Pulmonary artery endothelial cell (primary cell): ENCODE results near the gene SYNPO2. TPM values are rescaled to one million over a fixed set of nuclear protein-coding genes. Genes with fewer than 3 reads are reported as not detected.
"Not testable (repeated sequence)": the region's sequence is repeated elsewhere in the genome, so short reads cannot be mapped to it uniquely, and the experiment has no call there.

ENCODE experiments used
- DNase-seq: peaks from one replicate; pipeline ENCODE4 v3.0.0-alpha.2; 2011; ENCODE audit warnings: low read depth, low spot score
- total RNA-seq: library from RNA; depleted of rRNA; stranded (reverse); fragments of >200 nt; gene quantifications from 2 replicates; pipeline ENCODE4 v1.2.3, GENCODE V29; 2014

The SYNPO2 gene
- total RNA-seq, 1 donor from 2014 or later, result 0.13 TPM

DNA sequence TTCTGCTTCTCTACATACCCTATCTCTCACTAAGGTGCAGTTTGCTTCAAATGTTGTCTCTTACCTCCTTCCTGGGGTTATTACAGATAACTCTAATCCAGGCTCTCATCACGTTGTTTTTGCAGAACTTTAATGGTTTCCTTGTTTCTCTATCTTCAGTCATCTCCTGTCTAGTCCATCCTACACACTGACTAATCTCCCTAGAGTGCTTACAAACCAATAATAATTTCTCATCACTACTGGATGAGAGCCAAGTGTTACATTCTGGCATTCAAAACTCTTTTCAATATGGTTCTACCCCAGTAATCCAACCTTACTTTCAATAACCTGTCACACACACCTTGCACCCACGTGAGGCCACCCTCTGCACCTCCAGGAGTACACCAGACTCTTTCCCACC is 86.1 kb downstream of the SYNPO2 start:
- no peak for DNase-seq

DNA sequence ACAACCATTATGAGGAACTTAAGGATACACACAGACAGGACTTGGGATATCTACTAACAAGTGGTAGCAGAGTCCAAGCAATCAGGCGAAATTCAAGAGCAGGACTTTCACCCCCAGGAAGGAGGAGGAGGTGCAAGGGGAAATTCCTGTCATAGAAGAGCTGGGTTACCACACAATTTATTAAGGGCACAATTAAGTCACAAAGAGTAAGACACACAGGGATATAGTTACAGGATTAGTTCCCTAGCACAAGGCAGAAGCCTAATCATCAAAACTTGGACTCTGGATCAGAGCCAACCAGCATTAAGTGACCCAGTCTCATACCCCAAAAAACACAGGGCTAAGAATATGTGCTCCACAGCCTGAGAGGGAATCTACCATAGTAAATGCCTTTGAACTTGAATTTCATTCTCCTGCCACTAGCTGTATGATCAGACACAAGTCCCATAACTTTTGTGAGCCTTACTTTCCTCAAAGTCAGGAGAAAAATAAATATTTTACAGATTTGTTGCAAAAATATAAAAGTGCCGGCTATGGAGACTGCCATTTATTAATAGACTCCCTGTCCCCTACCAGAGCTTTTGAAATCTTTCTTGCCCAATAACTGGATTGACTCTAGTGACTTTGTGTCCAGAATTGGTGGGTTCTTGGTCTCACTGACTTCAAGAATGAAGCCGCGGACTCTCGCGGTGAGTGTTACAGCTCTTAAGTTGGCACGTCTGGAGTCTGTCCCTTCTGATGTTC is 87.0 kb downstream of the SYNPO2 start:
- DNase-seq, result no peak

DNA sequence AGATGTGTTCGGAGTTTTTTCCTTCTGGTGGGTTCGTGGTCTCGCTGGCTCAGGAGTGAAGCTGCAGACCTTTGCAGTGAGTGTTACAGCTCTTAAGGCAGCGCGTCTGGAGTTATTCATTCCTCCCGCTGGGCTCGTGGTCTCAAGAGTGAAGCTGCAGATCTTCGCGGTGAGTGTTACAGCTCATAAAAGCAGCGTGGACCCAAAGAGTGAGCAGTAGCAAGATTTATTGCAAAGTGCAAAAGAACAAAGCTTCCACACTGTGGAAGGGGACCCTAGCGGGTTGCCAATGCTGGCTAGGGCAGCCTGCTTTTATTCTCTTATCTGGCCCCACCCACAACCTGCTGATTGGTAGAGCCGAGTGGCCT is 87.5 kb downstream of the SYNPO2 start:
- not testable (repeated sequence) for DNase-seq

DNA sequence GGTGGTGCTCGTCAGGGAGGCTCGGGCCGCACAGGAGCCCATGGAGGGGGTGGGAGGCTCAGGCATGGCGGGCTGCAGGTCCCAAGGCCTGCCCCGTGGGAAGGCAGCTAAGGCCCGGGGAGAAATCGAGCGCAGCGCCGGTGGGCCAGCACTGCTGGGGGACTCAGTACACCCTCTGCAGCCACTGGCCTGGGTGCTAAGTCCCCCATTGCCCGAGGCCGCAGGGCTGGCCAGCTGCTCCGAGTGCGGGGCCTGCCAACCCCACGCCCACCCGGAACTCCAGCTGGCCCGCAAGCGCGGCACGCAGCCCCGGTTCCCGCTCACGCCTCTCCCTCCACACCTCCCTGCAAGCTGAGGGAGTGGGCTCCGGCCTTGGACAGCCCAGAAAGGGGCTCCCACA is 88.4 kb downstream of the SYNPO2 start:
- DNase-seq, result not testable (repeated sequence)

DNA sequence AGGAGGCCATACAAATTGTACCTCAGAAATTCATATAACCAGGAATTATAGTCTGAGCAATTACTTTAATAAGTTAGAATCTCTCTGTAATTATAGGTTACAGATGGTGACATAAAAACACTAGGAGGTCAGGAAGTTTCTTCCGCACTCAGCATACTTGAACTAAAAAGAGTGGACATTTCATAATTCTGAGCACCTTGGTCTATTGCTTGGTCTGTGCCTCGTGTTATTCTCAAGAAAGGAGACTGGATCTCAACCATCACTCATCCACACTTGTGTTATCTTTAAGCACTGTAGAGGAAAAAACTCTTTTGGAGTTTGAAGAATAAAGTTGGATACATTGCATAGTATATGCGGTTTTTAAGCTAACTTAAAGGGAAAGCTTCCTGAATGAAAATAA is 91.1 kb downstream of the SYNPO2 start:
- DNase-seq, result no peak

DNA sequence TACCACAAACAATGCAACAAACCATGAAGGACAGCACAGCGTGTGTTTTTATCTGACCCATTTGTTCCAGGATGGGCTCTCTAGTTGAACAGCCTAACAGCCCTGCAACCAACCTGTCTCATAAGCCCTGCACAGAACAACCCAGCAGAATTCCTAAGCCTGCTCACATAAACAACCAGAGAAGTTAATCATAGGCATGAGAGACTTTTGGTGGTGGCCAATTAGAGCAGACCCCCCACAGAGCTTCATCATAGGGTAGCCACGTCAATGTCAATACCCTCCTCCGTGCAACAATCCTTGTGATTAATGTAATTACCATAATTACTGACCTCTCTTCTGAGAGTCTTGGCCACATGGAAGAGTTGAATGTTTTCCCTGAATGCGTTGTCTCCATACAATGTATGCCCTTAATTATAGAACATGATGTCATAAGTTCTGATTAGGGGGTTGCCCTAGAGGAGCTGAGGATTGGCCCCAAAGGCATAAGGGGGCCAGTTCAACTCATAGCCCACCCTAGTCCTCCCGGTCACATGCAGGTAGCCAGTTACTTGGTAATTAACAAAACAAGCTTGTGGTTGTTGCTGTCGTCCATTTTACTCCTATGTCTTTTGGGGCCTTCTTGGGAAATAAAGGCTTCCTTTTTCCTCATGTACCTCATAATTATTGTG is 92.7 kb downstream of the SYNPO2 start:
- no peak for DNase-seq

DNA sequence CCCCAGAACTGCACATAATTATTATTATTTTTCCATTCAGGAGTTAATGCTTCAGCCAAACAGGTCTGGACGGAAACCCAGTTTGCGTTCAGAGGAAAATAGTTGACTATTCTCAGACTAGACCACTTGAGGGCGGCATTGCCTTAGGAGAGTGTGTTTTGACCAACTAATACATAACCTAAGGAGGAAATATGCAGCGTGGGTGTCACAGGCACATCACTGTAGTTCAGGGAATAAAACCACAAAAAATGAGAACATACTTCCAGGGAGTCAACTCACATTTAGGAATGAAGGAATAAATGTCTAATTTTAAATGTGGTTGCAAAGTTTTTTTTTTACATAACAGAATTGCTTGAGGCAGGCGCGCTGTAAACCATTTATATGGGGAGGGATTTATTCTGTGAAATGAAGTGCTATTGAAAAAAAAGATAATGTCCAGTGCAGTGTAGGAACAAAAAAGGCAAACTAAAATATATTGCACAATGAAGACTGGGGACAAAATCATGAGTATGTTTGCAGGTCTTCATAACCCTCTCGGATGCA is 93.3 kb downstream of the SYNPO2 start:
- DNase-seq, result peak; percentile 30

DNA sequence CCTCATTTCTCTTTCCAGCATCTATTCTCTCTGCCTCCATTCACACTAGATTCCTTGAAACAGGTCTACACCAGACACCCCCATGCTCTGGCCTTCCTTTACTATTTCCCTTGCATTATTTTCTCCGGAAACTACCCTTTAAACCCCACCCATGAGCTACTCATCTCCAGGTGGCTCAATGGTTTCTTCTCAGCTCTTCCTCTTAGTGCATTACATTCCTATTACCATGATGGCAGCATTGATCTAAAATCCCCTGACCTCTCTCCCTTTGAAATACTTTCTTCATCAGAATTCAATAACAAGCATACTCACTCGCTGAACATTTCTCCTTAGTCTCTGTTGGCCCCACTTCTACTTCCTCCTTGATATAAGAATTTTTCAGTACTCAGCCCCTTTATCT is 94.6 kb downstream of the SYNPO2 start:
- no peak for DNase-seq

DNA sequence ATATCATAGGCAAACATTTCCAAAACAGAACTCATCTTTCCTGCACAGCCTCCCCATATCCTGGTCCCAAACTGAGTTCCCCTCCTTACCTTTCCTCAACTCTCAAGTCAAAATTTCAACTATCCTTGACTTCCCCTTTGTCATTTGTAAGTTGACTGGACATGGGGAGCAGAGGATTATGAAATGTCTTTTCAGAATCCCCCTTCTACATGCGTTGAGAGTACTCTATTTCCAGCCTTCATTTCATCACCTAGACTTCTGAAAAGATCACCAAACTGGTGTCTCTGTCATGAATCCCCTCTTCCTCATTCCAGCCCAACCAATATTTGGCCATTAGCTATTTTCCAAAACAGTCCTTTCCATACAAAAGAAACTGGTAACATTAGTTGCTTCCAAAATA is 95.2 kb downstream of the SYNPO2 start:
- DNase-seq, result no peak

DNA sequence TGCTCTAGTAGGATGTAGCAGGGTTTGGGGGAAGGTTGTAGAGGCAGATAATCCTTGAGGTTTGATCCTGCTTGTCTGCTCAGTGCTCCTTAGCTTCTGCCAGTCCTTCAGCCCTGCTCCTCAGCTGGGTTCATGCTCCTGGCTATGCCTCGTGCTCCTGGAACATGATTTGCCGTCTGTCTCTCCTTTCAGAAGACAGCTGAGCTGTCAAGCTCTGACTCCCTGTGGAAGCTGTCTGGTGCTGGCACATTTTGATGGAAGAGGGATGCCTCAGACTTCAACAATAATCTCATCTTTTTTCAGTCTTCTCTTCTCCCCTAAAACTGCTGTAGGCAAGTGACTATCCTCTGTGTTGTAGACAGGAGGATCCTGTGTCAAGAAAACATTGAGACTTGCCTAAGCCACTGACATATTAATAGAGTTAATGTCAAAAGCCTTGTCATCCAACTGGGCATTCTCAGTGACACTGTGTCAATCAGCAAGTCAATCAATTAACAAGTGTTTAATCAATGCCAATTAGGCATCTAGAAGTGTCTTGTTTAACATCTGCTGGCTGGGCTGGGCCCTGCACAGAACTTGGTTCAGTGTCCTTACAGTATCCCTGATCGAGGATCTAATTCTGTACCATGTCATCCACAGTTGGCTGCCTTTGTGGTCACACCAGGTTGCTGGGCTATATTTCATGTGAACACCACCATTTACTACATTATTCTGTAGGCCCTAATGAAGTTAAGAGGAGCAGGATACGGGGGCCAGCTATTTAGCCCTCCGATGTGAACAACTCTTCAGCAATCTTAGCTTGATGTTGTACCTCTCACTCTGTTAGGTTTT is 96.7 kb downstream of the SYNPO2 start:
- DNase-seq, result no peak

DNA sequence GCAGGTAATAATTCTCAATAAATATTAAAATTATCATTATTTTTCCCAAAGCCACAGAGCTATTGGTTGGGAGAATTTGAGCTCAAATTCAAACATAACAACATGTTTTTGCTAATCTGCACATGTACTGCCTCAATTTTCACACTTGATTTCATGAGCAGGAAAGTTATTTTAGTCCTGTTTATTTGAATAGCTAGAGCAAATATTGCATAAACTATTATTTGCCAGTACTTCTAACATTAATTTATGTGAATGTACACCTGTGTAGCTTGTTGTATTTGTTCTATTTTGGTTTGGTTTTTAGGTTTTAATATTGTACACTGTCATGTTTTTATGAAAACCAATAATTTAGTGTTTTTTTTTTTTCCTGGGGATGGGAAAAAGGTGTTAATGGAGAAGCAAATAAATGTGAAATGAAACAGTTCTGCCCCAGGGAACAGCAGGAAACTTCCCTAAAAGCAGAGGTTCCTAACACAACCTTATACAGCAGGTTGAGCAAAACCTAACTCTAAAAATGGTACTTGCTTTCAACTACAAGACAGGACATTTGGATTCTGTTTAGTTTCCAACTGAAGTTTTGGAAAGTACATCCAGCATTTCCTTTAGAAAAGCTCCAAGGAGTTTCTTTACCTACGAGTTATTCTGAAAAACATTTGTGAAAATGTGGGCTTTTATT is 99.4 kb downstream of the SYNPO2 start:
- no peak for DNase-seq

DNA sequence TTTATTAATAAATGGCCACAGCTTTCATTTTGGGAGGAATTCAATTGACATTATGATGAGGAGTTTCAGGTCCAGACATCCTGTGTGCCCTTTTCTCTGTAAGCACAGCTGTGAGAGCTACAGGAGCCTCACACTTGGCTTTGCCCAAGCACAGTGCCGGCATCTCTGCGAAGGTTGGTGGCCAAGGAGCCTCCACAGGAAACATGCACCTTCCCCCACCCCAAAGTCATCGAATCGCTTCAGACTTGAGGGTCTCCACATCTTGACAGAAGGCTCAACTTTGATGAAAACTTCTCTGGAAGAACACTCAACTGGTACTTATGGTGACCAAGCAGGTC is 100.0 kb downstream of the SYNPO2 start:
- no peak for DNase-seq

DNA sequence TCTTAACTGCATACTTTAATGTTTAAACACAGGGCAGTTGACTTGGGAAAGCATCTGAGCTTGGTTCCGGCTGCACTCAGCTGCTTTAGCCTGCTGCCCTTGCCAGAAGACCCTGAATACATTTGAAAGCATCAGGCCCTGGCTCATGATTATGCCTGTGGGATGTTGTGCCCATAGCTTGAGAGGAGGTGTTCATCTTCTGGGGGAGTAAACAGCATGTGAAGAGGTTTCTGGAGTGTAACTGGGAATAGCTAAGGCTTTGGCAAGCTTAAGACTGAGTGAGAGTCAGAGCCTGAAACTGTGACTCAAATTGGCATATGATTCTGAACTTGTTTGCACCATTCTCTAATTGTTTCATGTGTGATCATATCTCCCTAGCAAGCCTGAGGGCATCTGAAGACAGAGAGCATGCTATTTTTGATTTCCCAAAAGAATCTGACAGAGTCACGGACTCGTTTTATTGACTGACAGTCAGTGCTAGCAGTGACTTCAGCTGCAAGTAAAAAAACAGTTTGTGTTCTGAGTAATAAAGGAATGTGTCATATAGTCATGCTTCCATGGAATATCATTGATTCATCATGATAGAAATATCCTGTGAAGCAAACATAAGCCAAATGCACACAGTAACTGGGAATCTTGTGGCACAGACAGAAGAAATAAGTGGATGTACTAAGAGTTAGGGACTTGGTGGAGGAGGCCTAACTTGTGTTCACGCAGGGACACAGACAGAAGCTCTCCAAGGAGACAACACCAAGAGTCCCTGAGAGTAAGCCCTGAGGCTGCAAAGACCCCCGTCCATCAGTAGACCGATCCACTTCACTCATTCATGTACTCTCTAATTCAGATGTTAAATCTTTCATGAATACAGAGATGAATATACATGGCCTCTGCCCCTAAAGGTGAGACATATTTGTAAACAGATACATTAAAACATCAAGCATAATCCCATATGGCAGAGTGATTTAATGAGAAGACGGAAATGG is 100.7 kb downstream of the SYNPO2 start:
- no peak for DNase-seq

DNA sequence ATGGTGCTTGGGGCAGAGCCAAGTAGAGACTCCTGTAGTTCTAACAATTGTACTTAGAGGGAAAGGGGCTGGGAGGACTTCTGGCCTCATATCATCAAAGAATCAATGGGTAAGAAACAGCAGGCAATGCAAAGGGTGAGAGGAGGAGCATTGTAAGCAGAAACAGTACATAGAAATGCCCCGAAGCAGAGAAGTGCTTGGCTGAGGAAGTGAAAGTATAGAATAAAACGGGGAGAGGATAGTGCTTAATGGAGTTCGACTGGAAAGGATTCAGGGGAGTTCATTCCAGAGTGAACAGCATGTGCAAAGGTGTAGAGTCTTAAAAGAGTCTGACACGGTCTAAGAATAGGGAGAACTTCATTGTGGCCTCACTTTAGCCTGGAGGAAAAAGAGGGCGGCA is 103.0 kb downstream of the SYNPO2 start:
- DNase-seq, result no peak

DNA sequence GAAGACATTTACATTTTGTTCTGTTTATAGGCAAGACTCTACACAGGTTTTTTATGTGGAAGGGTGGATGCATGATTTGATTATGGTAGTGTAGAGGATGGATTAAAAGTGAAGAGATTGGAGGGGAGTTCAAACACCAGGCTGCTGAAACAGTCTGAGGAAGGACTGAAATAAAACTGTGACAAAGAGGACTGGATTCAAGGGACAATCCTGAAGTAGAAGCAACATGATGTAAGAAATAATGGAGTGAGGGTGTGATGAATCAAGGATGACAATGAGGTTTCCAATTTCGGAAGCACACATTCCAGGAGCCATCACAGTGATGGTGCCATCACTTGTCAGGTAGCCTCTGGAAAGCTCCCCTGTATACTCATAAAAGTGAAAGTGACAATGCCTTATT is 103.5 kb downstream of the SYNPO2 start:
- no peak for DNase-seq

DNA sequence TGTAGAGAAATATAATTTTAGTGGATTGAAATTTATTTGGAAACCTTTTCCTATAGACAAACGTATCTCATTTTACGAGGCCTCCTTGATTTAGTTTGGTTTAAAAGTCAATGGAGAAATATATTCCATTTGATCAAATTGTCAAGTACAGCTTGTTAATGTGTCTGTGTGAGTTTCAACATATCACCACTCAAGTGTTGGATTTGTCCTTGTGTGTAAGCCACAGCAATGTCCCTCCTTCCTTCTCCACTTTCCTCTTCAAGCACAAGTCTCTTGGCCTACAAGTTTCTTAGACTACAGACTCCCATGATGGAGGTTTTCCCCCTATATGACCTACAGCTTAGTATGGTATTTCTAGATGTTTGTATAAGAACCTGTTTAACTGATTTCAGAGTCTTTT is 104.7 kb downstream of the SYNPO2 start:
- no peak for DNase-seq

DNA sequence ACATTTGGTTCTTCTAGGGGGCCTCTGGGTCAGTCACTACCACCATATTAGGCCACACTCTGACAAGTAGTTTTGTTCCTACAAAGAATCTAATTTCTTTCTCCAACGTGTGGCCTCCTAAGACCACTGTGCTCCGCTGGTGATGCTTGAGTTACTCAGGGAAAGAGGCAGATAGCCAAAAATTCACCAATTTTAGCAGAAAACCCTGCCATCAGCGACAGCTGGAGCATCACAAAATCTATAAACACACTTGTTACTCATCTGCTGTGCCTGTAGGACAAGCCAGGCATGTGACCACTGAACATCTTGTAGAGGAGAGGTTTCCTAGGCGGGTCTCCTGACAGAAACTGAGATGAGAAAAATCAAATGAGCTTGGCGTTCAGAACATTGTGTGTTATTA is 105.4 kb downstream of the SYNPO2 start:
- DNase-seq, result no peak

DNA sequence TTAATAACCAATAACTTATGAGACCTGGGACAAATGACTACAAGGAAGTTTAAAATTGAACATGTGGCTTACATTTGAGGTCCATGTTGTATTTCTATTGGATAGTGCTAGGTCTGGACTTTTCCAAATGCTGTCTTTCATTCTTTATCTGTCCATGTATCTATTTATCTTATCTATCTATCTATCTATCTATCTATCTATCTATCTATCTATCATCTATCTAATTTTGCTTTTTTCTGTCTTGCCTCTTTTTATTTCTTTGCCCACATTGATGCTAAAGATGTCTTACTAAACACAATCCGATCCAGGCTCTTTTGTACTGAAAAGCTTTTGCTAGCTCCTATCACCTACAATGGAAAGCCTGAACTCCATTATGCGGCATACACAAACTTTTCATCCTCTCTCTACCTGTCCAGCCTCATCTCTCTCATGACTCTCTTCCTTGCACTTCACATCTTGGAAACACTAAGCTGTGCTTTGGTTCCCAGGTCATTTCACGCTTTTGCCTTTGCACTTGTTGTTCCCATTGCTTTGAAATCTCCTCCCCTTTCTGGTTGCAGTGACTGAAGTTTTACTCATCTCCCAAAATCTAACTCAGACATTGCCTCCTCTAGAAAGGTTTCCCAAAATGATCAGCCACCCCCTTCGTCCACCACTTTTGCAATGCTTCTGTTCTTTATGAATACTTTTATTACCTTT is 107.2 kb downstream of the SYNPO2 start:
- no peak for DNase-seq

DNA sequence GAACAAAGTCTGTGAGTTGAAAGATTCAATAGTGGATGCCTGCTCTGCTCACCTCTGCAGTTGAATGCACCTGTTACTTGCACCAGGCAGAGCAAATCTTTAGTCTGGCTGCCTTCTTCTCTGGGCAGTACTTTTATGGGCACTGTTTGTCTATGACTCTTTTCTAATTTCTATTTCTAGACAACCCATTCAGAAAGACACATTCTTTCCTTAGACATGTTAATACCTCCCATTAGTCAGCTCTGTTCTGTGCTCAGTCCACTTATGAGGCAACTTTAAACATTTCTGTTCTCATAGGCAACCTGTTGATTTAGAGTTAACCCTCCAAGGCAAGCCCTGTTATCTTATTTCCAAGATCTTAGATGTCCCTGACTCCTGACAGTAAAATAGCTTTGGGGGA is 108.9 kb downstream of the SYNPO2 start:
- no peak for DNase-seq

DNA sequence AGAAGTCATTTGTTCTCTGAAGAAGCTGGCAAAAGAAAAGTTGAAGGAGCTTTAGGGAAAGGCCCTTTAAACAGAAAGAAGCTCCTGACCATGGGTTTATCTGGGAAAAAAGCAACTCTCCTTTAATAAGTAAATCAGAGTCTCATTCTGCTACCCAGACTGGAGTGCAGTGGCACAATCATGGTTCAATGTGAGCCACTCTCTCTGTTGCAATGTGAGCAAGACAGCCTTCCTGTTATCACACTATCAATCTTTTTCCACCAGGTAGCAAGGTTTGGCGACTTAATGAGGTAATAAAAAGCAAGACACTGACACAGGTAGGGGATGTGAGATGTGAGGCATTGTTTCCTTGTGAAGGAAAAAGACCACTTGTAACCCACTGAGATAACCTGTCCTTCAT is 111.3 kb downstream of the SYNPO2 start:
- no peak for DNase-seq
